ENCODE measurements around the gene TARP.

- TF ChIP-seq, protein P1, sequence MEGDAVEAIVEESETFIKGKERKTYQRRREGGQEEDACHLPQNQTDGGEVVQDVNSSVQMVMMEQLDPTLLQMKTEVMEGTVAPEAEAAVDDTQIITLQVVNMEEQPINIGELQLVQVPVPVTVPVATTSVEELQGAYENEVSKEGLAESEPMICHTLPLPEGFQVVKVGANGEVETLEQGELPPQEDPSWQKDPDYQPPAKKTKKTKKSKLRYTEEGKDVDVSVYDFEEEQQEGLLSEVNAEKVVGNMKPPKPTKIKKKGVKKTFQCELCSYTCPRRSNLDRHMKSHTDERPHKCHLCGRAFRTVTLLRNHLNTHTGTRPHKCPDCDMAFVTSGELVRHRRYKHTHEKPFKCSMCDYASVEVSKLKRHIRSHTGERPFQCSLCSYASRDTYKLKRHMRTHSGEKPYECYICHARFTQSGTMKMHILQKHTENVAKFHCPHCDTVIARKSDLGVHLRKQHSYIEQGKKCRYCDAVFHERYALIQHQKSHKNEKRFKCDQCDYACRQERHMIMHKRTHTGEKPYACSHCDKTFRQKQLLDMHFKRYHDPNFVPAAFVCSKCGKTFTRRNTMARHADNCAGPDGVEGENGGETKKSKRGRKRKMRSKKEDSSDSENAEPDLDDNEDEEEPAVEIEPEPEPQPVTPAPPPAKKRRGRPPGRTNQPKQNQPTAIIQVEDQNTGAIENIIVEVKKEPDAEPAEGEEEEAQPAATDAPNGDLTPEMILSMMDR (conservative IDR thresholded peaks at IDR 0.05; ENCODE audit: low read length), result no peak
- TF ChIP-seq EZH2phosphoT487 (IDR thresholded peaks at IDR 0.05; ENCODE audit: borderline replicate concordance), result no peak
Measured at GRCh38 chr7:38217672-38218071, 55.8 kb downstream of the TARP start.
